ENCODE results near the gene RIOK2.

- TF ChIP-seq EZH2 (IDR thresholded peaks at IDR 0.05; ENCODE audit: borderline replicate concordance) (no peak), CTCF (IDR thresholded peaks at IDR 0.05; ENCODE audit: poor library complexity) (no peak), EZH2phosphoT487 (IDR thresholded peaks at IDR 0.05; ENCODE audit: low read depth, severe bottlenecking, unreplicated experiment) (no peak)
Measured at GRCh38 chr5:97182571-97183099, 412 bp downstream of the RIOK2 start.

All from hepatocyte (in vitro differentiated cells).